ENCODE measurements around the gene FOXD2. TPM values are rescaled to one million over a fixed set of nuclear protein-coding genes. Genes with fewer than 3 reads are reported as not detected.

Gene FOXD2
- polyA plus RNA-seq, 1 of the 3 experiments (the other 2 are of a cell fraction) = not detected

- Histone ChIP-seq H3K4me2 (no peak overlapping the region), H3K36me3 (replicated peaks in 1 of 2; ENCODE audit: control insufficient read depth in 1 of 2, insufficient read depth in 2 of 2, low read length in 1 of 2) (no peaks in the 10 kb centered on the region), H2AFZ (ENCODE audit: low read depth) (no peak overlapping the region), H3K9me2 (no peaks in the 10 kb centered on the region), H4K20me1 (ENCODE audit: insufficient read depth) (no peaks in the 10 kb centered on the region), H3K4me3 (ENCODE audit: low read depth in 2 of 2, low read length in 1 of 2) (no peak overlapping the region), H3K27me3 (ENCODE audit: insufficient read depth) (no peaks in the 10 kb centered on the region; the same call in 1 of the 2 replicates), H3K4me1 (ENCODE audit: control insufficient read depth in 1 of 2, insufficient read depth in 2 of 2, low read depth in 1 of 2, low read length in 1 of 2) (no peaks in the 10 kb centered on the region; a peak in 1 of 4 replicates), H3K9me3 (no peaks in the 10 kb centered on the region), H3F3A (replicated peaks; ENCODE audit: insufficient read depth) (no peaks in the 10 kb centered on the region), H3K79me2 (ENCODE audit: insufficient read depth) (no peaks in the 10 kb centered on the region), H3K9ac (no peak overlapping the region), H3K27ac (ENCODE audit: low read depth in 2 of 2, low read length in 1 of 2) (no peak overlapping the region)
- POLR2A ChIA-PET = no interaction called here
- no peak for DNase-seq
- WGBS (ENCODE audit: low lambda C conversion rate) = 54% methylated on average over 6 of the region's 6 CpGs
- no peak for TF ChIP-seq TEAD4 (IDR thresholded peaks at IDR 0.05; ENCODE audit: borderline replicate concordance, insufficient read depth)
- no peak for TF ChIP-seq IRF3 (IDR thresholded peaks at IDR 0.05; ENCODE audit: low read depth, low read length)
- TF ChIP-seq FOSL2 (IDR thresholded peaks at IDR 0.05; ENCODE audit: borderline replicate concordance, low read depth) = no peak
- no peak for TF ChIP-seq MAX (IDR thresholded peaks at IDR 0.05; ENCODE audit: low read depth)
- TF ChIP-seq REST (IDR thresholded peaks at IDR 0.05; ENCODE audit: low read depth, low read length) = no peak
- no peak for TF ChIP-seq TCF12 (IDR thresholded peaks at IDR 0.05)
- no peak for TF ChIP-seq TAF1 (IDR thresholded peaks at IDR 0.05; ENCODE audit: borderline replicate concordance, low read depth, low read length)
- CTCF ChIA-PET = interaction anchor here (0.7 to 0.9 kb wide), 2 partner anchors 91 to 301 kb away, joined by 3 read pairs; no protein-coding TSS in a partner anchor
These were observed 41.8 kb downstream of the FOXD2 start for GRCh38 chr1:47479664-47480063.

- Histone ChIP-seq H3K27ac (ENCODE audit: low read depth in 2 of 2, low read length in 1 of 2) (no peak overlapping the region), H3K27me3 (ENCODE audit: insufficient read depth) (no peaks in the 10 kb centered on the region; the same call in 1 of the 2 replicates), H3K4me1 (ENCODE audit: control insufficient read depth in 1 of 2, insufficient read depth in 2 of 2, low read depth in 1 of 2, low read length in 1 of 2) (no peaks in the 10 kb centered on the region), H3K4me3 (ENCODE audit: low read depth in 2 of 2, low read length in 1 of 2) (no peak overlapping the region), H3K4me2 (no peak overlapping the region), H4K20me1 (ENCODE audit: insufficient read depth) (no peaks in the 10 kb centered on the region), H3K36me3 (replicated peaks in 1 of 2; ENCODE audit: control insufficient read depth in 1 of 2, insufficient read depth in 2 of 2, low read length in 1 of 2) (no peaks in the 10 kb centered on the region), H3K9me2 (no peaks in the 10 kb centered on the region), H3F3A (replicated peaks; ENCODE audit: insufficient read depth) (no peaks in the 10 kb centered on the region), H3K9ac (no peak overlapping the region), H2AFZ (ENCODE audit: low read depth) (no peak overlapping the region), H3K9me3 (no peaks in the 10 kb centered on the region), H3K79me2 (ENCODE audit: insufficient read depth) (no peaks in the 10 kb centered on the region)
- POLR2A ChIA-PET = no interaction called here
- 70% methylated on average over 3 of the region's 3 CpGs for WGBS (ENCODE audit: low lambda C conversion rate)
- TF ChIP-seq TAF1 (IDR thresholded peaks at IDR 0.05; ENCODE audit: borderline replicate concordance, low read depth, low read length) = no peak
- no peak for TF ChIP-seq NFIC (IDR thresholded peaks at IDR 0.05; ENCODE audit: borderline replicate concordance)
- TF ChIP-seq USF1 (IDR thresholded peaks at IDR 0.05; ENCODE audit: borderline replicate concordance, low read depth) = no peak
- no peak for TF ChIP-seq TEAD4 (IDR thresholded peaks at IDR 0.05; ENCODE audit: borderline replicate concordance, insufficient read depth)
- TF ChIP-seq TCF12 (IDR thresholded peaks at IDR 0.05) = no peak
- no peak for TF ChIP-seq USF2 (IDR thresholded peaks at IDR 0.05; ENCODE audit: borderline replicate concordance, low read depth, low read length)
- no peak for TF ChIP-seq CHD2 (IDR thresholded peaks at IDR 0.05; ENCODE audit: low read length, partially characterized antibody)
- no peak for TF ChIP-seq FOXJ3 (CRISPR knock-in tag; IDR thresholded peaks at IDR 0.05)
- no peak for TF ChIP-seq MEF2A (IDR thresholded peaks at IDR 0.05; ENCODE audit: borderline replicate concordance, low read depth)
- no peak for TF ChIP-seq ELF1 (IDR thresholded peaks at IDR 0.05)
- TF ChIP-seq JUND (IDR thresholded peaks at IDR 0.05) = no peak
- no peak for TF ChIP-seq GATA2 (CRISPR knock-in tag; IDR thresholded peaks at IDR 0.05)
- no peak for TF ChIP-seq YY1 (IDR thresholded peaks at IDR 0.05; ENCODE audit: low read depth)
- TF ChIP-seq EZH2phosphoT487 (IDR thresholded peaks at IDR 0.05; ENCODE audit: borderline replicate concordance, low read depth) = no peak
- TF ChIP-seq SIN3A (IDR thresholded peaks at IDR 0.05; ENCODE audit: borderline replicate concordance, low read depth, low read length) = no peak
- TF ChIP-seq GABPA (IDR thresholded peaks at IDR 0.05; ENCODE audit: low read depth) = no peak
- no peak for TF ChIP-seq PBX3 (IDR thresholded peaks at IDR 0.05)
- DNase-seq = no peak
- CTCF ChIA-PET = interaction anchor here (1.1 to 1.2 kb wide), 2 partner anchors 44 to 244 kb away, joined by 3 read pairs; partner anchors contain the start of gene FOXD2
These were observed 44.1 kb downstream of the FOXD2 start for GRCh38 chr1:47481936-47482335.
